ENCODE results near the gene GOLIM4. TPM values are rescaled to one million over a fixed set of nuclear protein-coding genes. Genes with fewer than 3 reads are reported as not detected.

The GOLIM4 gene
- total RNA-seq, 1 experiment from 2014 or later, result 24.6 TPM

GRCh38 chr3:168127466-168127865, 31.7 kb upstream of the GOLIM4 start:
- H3K14ac ChIP-seq (ENCODE audit: insufficient read depth, low read length), result no peak overlapping the region
- H2BK120ac ChIP-seq (ENCODE audit: low read depth, low read length, poor library complexity, severe bottlenecking), result no peak overlapping the region
- no peak overlapping the region for H2BK12ac ChIP-seq (ENCODE audit: insufficient read length, low read depth, low read length)
- Mint-ChIP-seq H3K9me3 (peaks cover 31 to 38% of the 10 kb centered on the region in 2 experiments), H3K4me3 (no peak overlapping the region), H3K36me3 (ENCODE audit: insufficient read depth in 1 of 3, low read depth in 3 of 3) (peaks cover 9 to 38% (median 13%) of the 10 kb centered on the region in 3 experiments; a peak in 6 of 7 replicates), H3K27ac (no peak overlapping the region), H3K4me1 (peaks cover 6 to 7% of the 10 kb centered on the region in 2 experiments), H3K27me3 (ENCODE audit: low read depth) (no peaks in the 10 kb centered on the region)
- H3K27me3 ChIP-seq (ENCODE audit: insufficient read depth, low read length), result no peaks in the 10 kb centered on the region
- H4K8ac ChIP-seq (replicated peaks; ENCODE audit: insufficient read length, low read depth, low read length), result no peak overlapping the region
- WGBS (ENCODE audit: extremely low coverage, insufficient read length, low lambda C conversion rate), result no CpG with 5 or more reads among the region's 1 CpG
- H3K56ac ChIP-seq (ENCODE audit: insufficient read length, low read depth, low read length), result no peak overlapping the region
- no peak for DNase-seq
- H3K27ac ChIP-seq (ENCODE audit: insufficient read length, low read depth, low read length), result no peak overlapping the region
- no peak overlapping the region for H3K9ac ChIP-seq (ENCODE audit: extremely low read depth, insufficient read length, low read length)
- no peaks in the 10 kb centered on the region for H3K4me1 ChIP-seq (ENCODE audit: insufficient read depth, low read length)
- no peak for TF ChIP-seq CTCF (conservative IDR thresholded peaks at IDR 0.05)
- no peaks in the 10 kb centered on the region for H3K79me1 ChIP-seq (ENCODE audit: insufficient read depth, low read depth, low read length, poor library complexity, severe bottlenecking)
- no peak overlapping the region for H3K4ac ChIP-seq (ENCODE audit: low read depth, low read length)
- no peak overlapping the region for H2BK5ac ChIP-seq (ENCODE audit: insufficient read length, low read length)
- H3K18ac ChIP-seq (ENCODE audit: insufficient read length, low read depth, low read length), result no peak overlapping the region
- no peak overlapping the region for H4K5ac ChIP-seq (ENCODE audit: insufficient read length, low read depth, low read length)
- no peak overlapping the region for H2BK15ac ChIP-seq (ENCODE audit: low read depth, low read length)
- no peaks in the 10 kb centered on the region for H3K23me2 ChIP-seq (ENCODE audit: insufficient read length, low read depth, low read length, poor library complexity, severe bottlenecking)
- no peak overlapping the region for H2AFZ ChIP-seq (ENCODE audit: low read length)
- H3K79me2 ChIP-seq (ENCODE audit: insufficient read depth, low read length), result no peaks in the 10 kb centered on the region
- no peak overlapping the region for H3K23ac ChIP-seq (ENCODE audit: insufficient read length, low read depth, low read length)
- no peak overlapping the region for H4K91ac ChIP-seq (ENCODE audit: insufficient read length, low read depth, low read length)
- H2AK5ac ChIP-seq (ENCODE audit: insufficient read length, low read length), result no peak overlapping the region
- H2BK20ac ChIP-seq (ENCODE audit: low read depth, low read length, poor library complexity, severe bottlenecking), result no peak overlapping the region
- no peak overlapping the region for H3T11ph ChIP-seq (ENCODE audit: low read length)
- no peaks in the 10 kb centered on the region for H3K9me3 ChIP-seq (ENCODE audit: control insufficient read depth, low read depth, low read length)
- no peaks in the 10 kb centered on the region for H4K20me1 ChIP-seq (ENCODE audit: control insufficient read depth, insufficient read depth, insufficient read length)
- H3K4me2 ChIP-seq (ENCODE audit: insufficient read depth, insufficient read length, low read length), result no peak overlapping the region
